Panc1 (cell line): ENCODE data around the gene IL18. TPM values are rescaled to one million over a fixed set of nuclear protein-coding genes. Genes with fewer than 3 reads are reported as not detected.

Source experiments
- ATAC-seq: fragments of 200-7000 bp; cut with Tn5 transposase; 2 replicates; pipeline ENCODE4 v1.9.1; 2020; ENCODE audit warnings: mild to moderate bottlenecking, moderate library complexity
- BruUV-seq: library from RNA; stranded (reverse); fragments of 400-500 nt; replicated peaks from 2 replicates; lab custom pipeline; 2021; lab: Mats Ljungman, UMichigan
- CTCF ChIA-PET: fragments of 300-600 bp; sonication (Branson Sonifier 250); formaldehyde crosslinking; loops from one replicate; lab custom pipeline; 2022; ENCODE audit warnings: antibody characterized with exemption; lab: Charles Lee
- POLR2A ChIA-PET: fragments of 300-600 bp; sonication (Branson Sonifier 250); formaldehyde crosslinking; loops from one replicate; lab custom pipeline; 2022; ENCODE audit warnings: antibody characterized with exemption; lab: Charles Lee
- DNase-seq: peaks from one replicate; pipeline ENCODE4 v3.0.0-alpha.2; 2010; ENCODE audit warnings: low read depth, low spot score
- H3K27ac ChIP-seq: 2 replicates; pipeline ENCODE4 v1.5.1; 2011; ENCODE audit warnings: mild to moderate bottlenecking, low read length, inconsistent platforms
- H3K27me3 ChIP-seq: fragments of 200-500 bp; sonication (Bioruptor generic); 2 replicates; pipeline ENCODE4 v1.6.0; 2014; ENCODE audit warnings: low read length, inconsistent platforms; ENCODE audit not compliant: control insufficient read depth, insufficient read depth
- H3K36me3 ChIP-seq: fragments of 200-500 bp; sonication (Bioruptor generic); 2 replicates; pipeline ENCODE4 v1.5.1; 2014; ENCODE audit warnings: inconsistent platforms, mild to moderate bottlenecking, low read length, moderate library complexity; ENCODE audit not compliant: control insufficient read depth, insufficient read depth
- H3K4me1 ChIP-seq: 2 replicates; pipeline ENCODE4 v1.5.1; 2011; ENCODE audit warnings: inconsistent platforms, mild to moderate bottlenecking, low read length, moderate library complexity; ENCODE audit not compliant: control insufficient read depth, insufficient read depth
- H3K4me3 ChIP-seq, 2 experiments: 2 replicates each; pipeline ENCODE4 v1.5.1; 2011 to 2012; ENCODE audit warnings: low read depth in 2 of 2, low read length in 2 of 2, mild to moderate bottlenecking in 2 of 2, inconsistent platforms in 1 of 2, moderate library complexity in 1 of 2
- H3K9me3 ChIP-seq: fragments of 200-500 bp; sonication (Bioruptor generic); 2 replicates; pipeline ENCODE4 v1.5.1; 2014; ENCODE audit warnings: low read depth, mild to moderate bottlenecking, inconsistent platforms, low read length, moderate library complexity; ENCODE audit not compliant: control insufficient read depth, insufficient read depth
- CTCF ChIP-seq: fragments of 450-650 bp; IDR thresholded peaks from 2 replicates; pipeline ENCODE4 v1.5.1; 2017; ENCODE audit warnings: mild to moderate bottlenecking
- POLR2AphosphoS5 ChIP-seq: IDR thresholded peaks from 2 replicates; pipeline ENCODE4 v1.6.1; 2012; ENCODE audit warnings: mild to moderate bottlenecking, low read depth, low read length, moderate library complexity
- REST ChIP-seq, 2 experiments: IDR thresholded peaks; 2 replicates each; pipeline ENCODE4 v1.6.1; 2011 to 2012; ENCODE audit warnings: low read depth in 2 of 2, control low read depth in 1 of 2, low read length in 1 of 2, mild to moderate bottlenecking in 1 of 2, moderate library complexity in 1 of 2; ENCODE audit not compliant: insufficient read depth in 1 of 2
- SIN3A ChIP-seq: IDR thresholded peaks from 2 replicates; pipeline ENCODE4 v1.6.1; 2012; ENCODE audit warnings: low read depth, mild to moderate bottlenecking, low read length, moderate library complexity, borderline replicate concordance; ENCODE audit not compliant: insufficient read depth
- TCF7L2 ChIP-seq: IDR thresholded peaks from 2 replicates; pipeline ENCODE4 v1.6.1; 2011; ENCODE audit warnings: mild to moderate bottlenecking, low read depth, low read length, inconsistent platforms
- in situ Hi-C: cut with HindIII; loops from 2 replicates; pipeline ENCODE4 v1.10.0; 2016; ENCODE audit warnings: low sequenced_read_pairs, low pct_unique_long_range_greater_than_20kb
- intact Hi-C: fragments of 100-400 bp; cut with micrococcal nuclease; formaldehyde crosslinking; loops from one replicate; pipeline ENCODE4 v1.10.0; 2022; ENCODE audit not compliant: unreplicated experiment
- total RNA-seq: library from RNA; stranded (reverse); gene quantifications from one replicate; pipeline ENCODE4 v1.2.1, GENCODE V29; 2021; ENCODE audit not compliant: unreplicated experiment

IL18 gene
- total RNA-seq, 1 experiment from 2014 or later = 22.5 TPM

DNA sequence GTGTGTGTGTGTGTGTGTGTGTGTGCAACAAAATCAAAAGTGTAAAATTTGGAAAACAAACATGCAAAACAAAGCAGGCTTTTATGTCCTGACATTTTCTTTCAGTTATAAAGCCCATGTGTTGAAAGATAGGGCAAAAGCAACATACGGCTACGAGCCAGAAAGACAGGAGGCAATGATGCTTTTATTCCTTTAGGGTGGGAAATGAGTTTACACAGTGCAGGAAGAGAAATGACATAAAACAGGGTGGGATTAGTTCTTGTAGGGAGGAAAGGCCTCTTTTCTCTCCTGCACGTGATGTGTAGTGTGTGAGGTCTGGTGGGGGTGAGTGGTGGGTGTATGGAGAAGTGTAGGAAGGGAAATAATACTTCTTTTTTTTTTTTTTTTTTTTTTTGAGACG lies 29.4 kb downstream of the IL18 start:
- intact Hi-C loops = no loop called here
- no peaks in the 10 kb centered on the region for H3K4me1 ChIP-seq
- ChIA-PET POLR2A (no interaction called here), CTCF (interaction anchor here (0.7 kb wide), 1 partner anchor 59 kb away, joined by 3 read pairs; no protein-coding TSS in a partner anchor)
- no peak overlapping the region for H3K27ac ChIP-seq
- in situ Hi-C loops = no loop called here
- no peaks in the 10 kb centered on the region for H3K36me3 ChIP-seq
- ATAC-seq (no peak), DNase-seq (no peak)
- TF ChIP-seq CTCF (no peak), REST (IDR thresholded peaks at IDR 0.05; ENCODE audit: insufficient read depth in 1 of 2, low read depth in 2 of 2, low read length in 1 of 2) (no peak), SIN3A (no peak), TCF7L2 (no peak), POLR2AphosphoS5 (no peak)
- H3K9me3 ChIP-seq = no peaks in the 10 kb centered on the region
- H3K4me3 ChIP-seq = no peak overlapping the region
- H3K27me3 ChIP-seq = no peaks in the 10 kb centered on the region
- no TSS peak for BruUV-seq

DNA sequence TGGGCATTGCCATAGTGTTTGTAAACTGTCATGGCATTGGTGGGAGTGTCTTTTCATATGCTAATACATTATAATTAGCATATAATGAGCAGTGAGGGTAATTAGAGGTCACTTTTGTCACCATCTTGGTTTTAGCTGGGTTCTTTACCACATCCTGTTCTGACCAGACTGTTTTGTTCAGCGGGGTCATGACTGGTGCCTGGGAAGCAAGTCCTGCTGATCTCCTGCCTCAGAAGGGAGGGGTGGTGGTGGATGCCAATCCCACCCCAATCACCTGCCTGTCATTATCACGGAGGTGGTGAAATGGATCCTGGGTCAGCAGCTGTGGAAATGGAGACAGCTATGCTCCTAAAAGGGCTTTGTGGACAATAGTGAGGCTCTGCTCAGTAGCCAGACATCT lies 31.2 kb downstream of the IL18 start:
- CTCF ChIA-PET = no interaction called here
- H3K27me3 ChIP-seq = no peaks in the 10 kb centered on the region
- TF ChIP-seq POLR2AphosphoS5 (no peak), SIN3A (no peak), TCF7L2 (no peak), REST (IDR thresholded peaks at IDR 0.05; ENCODE audit: insufficient read depth in 1 of 2, low read depth in 2 of 2, low read length in 1 of 2) (no peak), CTCF (no peak)
- no peak overlapping the region for H3K27ac ChIP-seq
- in situ Hi-C loops (no loop called here), intact Hi-C loops (no loop called here)
- H3K4me3 ChIP-seq = no peak overlapping the region
- H3K36me3 ChIP-seq = no peaks in the 10 kb centered on the region
- no TSS peak for BruUV-seq
- no peaks in the 10 kb centered on the region for H3K4me1 ChIP-seq
- no peaks in the 10 kb centered on the region for H3K9me3 ChIP-seq
- ATAC-seq (no peak), DNase-seq (no peak)
- POLR2A ChIA-PET = no interaction called here
